Parathyroid adenoma (tissue), 2 donors: ENCODE results near the gene PSME1.
A peak's percentile ranks its signal among the peaks of the same experiment; 100 is the strongest.

ENCODE experiments used
- H2AFZ ChIP-seq: fragments of 300-600 bp; sonication (generic); one replicate; pipeline ENCODE4 v1.7.0; 2017; ENCODE audit warnings: antibody characterized with exemption, mild to moderate bottlenecking
- H3K27ac ChIP-seq: fragments of 300-600 bp; sonication (generic); one replicate; pipeline ENCODE4 v1.7.0; 2017
- H3K27me3 ChIP-seq: fragments of 300-600 bp; sonication (generic); one replicate; pipeline ENCODE4 v1.7.0; 2017; ENCODE audit warnings: low read length; ENCODE audit not compliant: control insufficient read depth, insufficient read depth
- H3K36me3 ChIP-seq: fragments of 300-600 bp; sonication (generic); one replicate; pipeline ENCODE4 v1.7.0; 2017; ENCODE audit warnings: low read length; ENCODE audit not compliant: control insufficient read depth, insufficient read depth
- H3K4me1 ChIP-seq: fragments of 300-600 bp; sonication (generic); one replicate; pipeline ENCODE4 v1.7.0; 2017; ENCODE audit warnings: control low read depth
- H3K4me2 ChIP-seq: fragments of 300-600 bp; sonication (generic); one replicate; pipeline ENCODE4 v1.7.0; 2017; ENCODE audit warnings: low read length
- H3K4me3 ChIP-seq: fragments of 300-600 bp; sonication (generic); one replicate; pipeline ENCODE4 v1.7.0; 2017; ENCODE audit warnings: low read depth, low read length
- H3K79me2 ChIP-seq: fragments of 300-600 bp; sonication (generic); one replicate; pipeline ENCODE4 v1.7.0; 2017; ENCODE audit warnings: control low read depth
- H3K9ac ChIP-seq: fragments of 300-600 bp; sonication (generic); one replicate; pipeline ENCODE4 v1.7.0; 2017; ENCODE audit warnings: mild to moderate bottlenecking
- H3K9me3 ChIP-seq: fragments of 300-600 bp; sonication (generic); one replicate; pipeline ENCODE4 v1.7.0; 2017; ENCODE audit warnings: low read length; ENCODE audit not compliant: control insufficient read depth
- CTCF ChIP-seq: fragments of 300-600 bp; sonication (generic); IDR thresholded peaks from one replicate; pipeline ENCODE4 v1.7.0; 2017; ENCODE audit warnings: antibody characterized with exemption, mild to moderate bottlenecking
- donor health status: primary hyperparathyroidism.

PSME1 gene

GRCh38 chr14:24133735-24134134 is 2.3 kb upstream of the PSME1 start:
- Histone ChIP-seq H2AFZ (no peak overlapping the region), H3K79me2 (no peaks in the 10 kb centered on the region), H3K9ac (no peak overlapping the region), H3K27me3 (no peaks in the 10 kb centered on the region), H3K36me3 (no peaks in the 10 kb centered on the region), H3K27ac (no peak overlapping the region), H3K9me3 (no peaks in the 10 kb centered on the region), H3K4me3 (no peak overlapping the region), H3K4me2 (no peak overlapping the region), H3K4me1 (peaks cover 4% of the 10 kb centered on the region)
- TF ChIP-seq CTCF, result no peak

- H3K4me1 ChIP-seq, result peaks cover 8% of the 10 kb centered on the region
- H2AFZ ChIP-seq, result peak overlapping the region; percentile 89
- H3K4me2 ChIP-seq, result peak overlapping the region; percentile 76
- no peaks in the 10 kb centered on the region for H3K9me3 ChIP-seq
- peaks cover 4% of the 10 kb centered on the region for H3K79me2 ChIP-seq
- H3K4me3 ChIP-seq, result peak overlapping the region; percentile 68
- H3K36me3 ChIP-seq, result no peaks in the 10 kb centered on the region
- H3K27ac ChIP-seq, result peak overlapping the region; percentile 76
- no peaks in the 10 kb centered on the region for H3K27me3 ChIP-seq
- TF ChIP-seq CTCF, result no peak
- H3K9ac ChIP-seq, result no peak overlapping the region
These were observed 485 bp upstream of the PSME1 start for GRCh38 chr14:24135584-24135833.

- no peaks in the 10 kb centered on the region for H3K27me3 ChIP-seq
- H3K4me2 ChIP-seq, result peak overlapping the region; percentile 56
- peaks cover 8% of the 10 kb centered on the region for H3K4me1 ChIP-seq
- H3K27ac ChIP-seq, result peak overlapping the region; percentile 76
- no peaks in the 10 kb centered on the region for H3K9me3 ChIP-seq
- no peaks in the 10 kb centered on the region for H3K36me3 ChIP-seq
- peak overlapping the region; percentile 89 for H2AFZ ChIP-seq
- H3K9ac ChIP-seq, result peak overlapping the region; percentile 74
- TF ChIP-seq CTCF, result no peak
- peaks cover 4% of the 10 kb centered on the region for H3K79me2 ChIP-seq
- peak overlapping the region; percentile 68 for H3K4me3 ChIP-seq
These were observed 912 bp downstream of the PSME1 start for GRCh38 chr14:24136684-24137528.

- Histone ChIP-seq H2AFZ (no peak overlapping the region), H3K79me2 (peaks cover 4% of the 10 kb centered on the region), H3K9ac (no peak overlapping the region), H3K36me3 (no peaks in the 10 kb centered on the region), H3K27ac (no peak overlapping the region), H3K9me3 (no peaks in the 10 kb centered on the region), H3K27me3 (no peaks in the 10 kb centered on the region), H3K4me3 (no peak overlapping the region), H3K4me2 (no peak overlapping the region), H3K4me1 (peaks cover 8% of the 10 kb centered on the region)
- no peak for TF ChIP-seq CTCF
These were observed 1.8 kb downstream of the PSME1 start for GRCh38 chr14:24137529-24138395.
